Keratinocyte (primary cell): Measurements from ENCODE around the gene TNNT1.

Experiments
- CTCF ChIP-seq, 3 experiments: IDR thresholded peaks in 1 of 3; conservative IDR thresholded peaks in 1 of 3; optimal IDR thresholded peaks in 1 of 3; 2 replicates in 2 of 3; 3 replicates in 1 of 3; pipeline versions ENCODE3 to v1.5.1; 2011; ENCODE audit warnings: low read length in 3 of 3, mild to moderate bottlenecking in 3 of 3, moderate library complexity in 2 of 3, control low read depth in 1 of 3, inconsistent platforms in 1 of 3; ENCODE audit not compliant: insufficient read depth in 2 of 3; ENCODE audit errors: extremely low read depth in 1 of 3
- EZH2 ChIP-seq: IDR thresholded peaks from one replicate; pipeline ENCODE4 v1.6.1; 2012; ENCODE audit warnings: inconsistent platforms, mild to moderate bottlenecking, low read length, moderate library complexity

- TF ChIP-seq CTCF (optimal IDR thresholded peaks at IDR 0.05 in 1 of 3, IDR thresholded peaks at IDR 0.05 in 1 of 3, conservative IDR thresholded peaks at IDR 0.05 in 1 of 3; ENCODE audit: extremely low read depth in 1 of 3, insufficient read depth in 2 of 3, low read length in 3 of 3) (no peak), EZH2 (no peak)
Measured at GRCh38 chr19:55103190-55103589, 45.8 kb downstream of the TNNT1 start.
